T1000 (cell line): ENCODE data around the gene CNTN5.
A peak's percentile ranks its signal among the peaks of the same experiment; 100 is the strongest.
"Not testable (repeated sequence)": the region's sequence is repeated elsewhere in the genome, so short reads cannot be mapped to it uniquely, and the experiment has no call there.

Source experiments
- DNase-seq: peaks from one replicate; lab custom pipeline; 2025; ENCODE audit warnings: mixed read lengths; lab: John Stamatoyannopoulos, UW

Gene CNTN5

GRCh38 chr11:99020352-99021225 is at the start of gene CNTN5:
CNTN5 (plus strand) TSS chr11:99020949.
- peak; percentile 56 for DNase-seq

GRCh38 chr11:98979205-98979604 is 41.5 kb upstream of the CNTN5 start:
- DNase-seq: no peak

GRCh38 chr11:99015634-99016454 is 4.9 kb upstream of the CNTN5 start:
- no peak for DNase-seq

- DNase-seq: no peak
These were observed 1.1 kb upstream of the CNTN5 start for GRCh38 chr11:99019696-99020095.

GRCh38 chr11:99037057-99037456 is 16.3 kb downstream of the CNTN5 start:
- DNase-seq: no peak

GRCh38 chr11:99063331-99063730 is 42.6 kb downstream of the CNTN5 start:
- no peak for DNase-seq

- DNase-seq: no peak
These were observed 44.4 kb downstream of the CNTN5 start for GRCh38 chr11:99065121-99065520.

GRCh38 chr11:99066618-99067317 is 46.0 kb downstream of the CNTN5 start:
- DNase-seq: no peak

- DNase-seq: no peak
These were observed 48.1 kb downstream of the CNTN5 start for GRCh38 chr11:99068832-99069231.

- no peak for DNase-seq
These were observed 49.2 kb downstream of the CNTN5 start for GRCh38 chr11:99069856-99070444.

GRCh38 chr11:99079576-99079975 is 58.8 kb downstream of the CNTN5 start:
- no peak for DNase-seq

GRCh38 chr11:99080154-99080553 is 59.4 kb downstream of the CNTN5 start:
- DNase-seq: no peak

- no peak for DNase-seq
These were observed 77.5 kb downstream of the CNTN5 start for GRCh38 chr11:99098258-99098657.

GRCh38 chr11:99098751-99099150 is 78.0 kb downstream of the CNTN5 start:
- DNase-seq: no peak

- DNase-seq: no peak
These were observed 96.9 kb downstream of the CNTN5 start for GRCh38 chr11:99117603-99118002.

- not testable (repeated sequence) for DNase-seq
These were observed 113.1 kb downstream of the CNTN5 start for GRCh38 chr11:99133862-99134261.

- DNase-seq: no peak
These were observed 114.8 kb downstream of the CNTN5 start for GRCh38 chr11:99135508-99135907.

- DNase-seq: no peak
These were observed 121.5 kb downstream of the CNTN5 start for GRCh38 chr11:99142237-99142636.

- no peak for DNase-seq
These were observed 127.6 kb downstream of the CNTN5 start for GRCh38 chr11:99148352-99148751.

GRCh38 chr11:99154277-99154676 is 133.5 kb downstream of the CNTN5 start:
- no peak for DNase-seq

GRCh38 chr11:99160447-99160846 is 139.7 kb downstream of the CNTN5 start:
- DNase-seq: no peak

- no peak for DNase-seq
These were observed 142.1 kb downstream of the CNTN5 start for GRCh38 chr11:99162819-99163218.
